IMR-90 (cell line): Measurements from ENCODE around the gene DPP6. TPM values are rescaled to one million over a fixed set of nuclear protein-coding genes. Genes with fewer than 3 reads are reported as not detected.

Experiments
- ATAC-seq: fragments of 200-7000 bp; cut with Tn5 transposase; 2 replicates; pipeline ENCODE4 v1.9.1; 2020; ENCODE audit warnings: low read depth, mild to moderate bottlenecking, moderate library complexity
- BruUV-seq: library from RNA; stranded (reverse); fragments of 400-500 nt; replicated peaks from 2 replicates; lab custom pipeline; 2021; lab: Mats Ljungman, UMichigan
- CTCF ChIA-PET: fragments of 300-600 bp; formaldehyde crosslinking; extraction: SDS; loops from one replicate; lab custom pipeline; 2021; ENCODE audit warnings: antibody characterized with exemption; lab: Yijun Ruan, JAX
- POLR2A ChIA-PET: fragments of 300-600 bp; sonication (Branson Sonifier 250); formaldehyde crosslinking; loops from one replicate; lab custom pipeline; 2022; ENCODE audit warnings: antibody characterized with exemption; ENCODE audit not compliant: unreplicated experiment; lab: Charles Lee
- DNase-seq: peaks from one replicate; pipeline ENCODE4 v3.0.0; 2013
- H2AFZ ChIP-seq: replicated peaks from 2 replicates; pipeline ENCODE3; 2013; ENCODE audit warnings: low read length, mild to moderate bottlenecking; ENCODE audit not compliant: poor library complexity
- H2AK5ac ChIP-seq: 2 replicates; pipeline ENCODE4 v1.6.1; 2013; ENCODE audit warnings: low read depth, low read length, inconsistent platforms
- H2AK9ac ChIP-seq: replicated peaks from 2 replicates; pipeline ENCODE3; 2013; ENCODE audit warnings: mild to moderate bottlenecking, low read depth, low read length, moderate library complexity; ENCODE audit not compliant: poor library complexity
- H2BK120ac ChIP-seq: 2 replicates; pipeline ENCODE4 v1.6.1; 2013; ENCODE audit warnings: low read depth, low read length, inconsistent platforms
- H2BK15ac ChIP-seq: 3 replicates; pipeline ENCODE4 v1.6.1; 2013; ENCODE audit warnings: low read depth, low read length, inconsistent platforms
- H2BK20ac ChIP-seq: 2 replicates; pipeline ENCODE4 v1.6.1; 2013; ENCODE audit warnings: low read depth, mild to moderate bottlenecking, inconsistent platforms, low read length, moderate library complexity
- H2BK5ac ChIP-seq: 2 replicates; pipeline ENCODE4 v1.6.1; 2013; ENCODE audit warnings: mild to moderate bottlenecking, low read depth, low read length, inconsistent platforms; ENCODE audit not compliant: poor library complexity, severe bottlenecking
- H3K14ac ChIP-seq: replicated peaks from 2 replicates; pipeline ENCODE4 v1.6.1; 2013; ENCODE audit warnings: low read depth, low read length, inconsistent platforms
- H3K18ac ChIP-seq: 2 replicates; pipeline ENCODE4 v1.6.1; 2013; ENCODE audit warnings: low read depth, low read length, control low read depth
- H3K23ac ChIP-seq: 2 replicates; pipeline ENCODE4 v1.6.1; 2013; ENCODE audit warnings: low read depth, low read length, inconsistent platforms
- H3K27ac ChIP-seq: 2 replicates; pipeline ENCODE4 v1.5.1; 2013; ENCODE audit warnings: mild to moderate bottlenecking, control low read depth, low read length; ENCODE audit not compliant: insufficient read depth
- H3K27me3 ChIP-seq: 2 replicates; pipeline ENCODE4 v1.6.1; 2013; ENCODE audit warnings: low read length; ENCODE audit not compliant: control insufficient read depth, insufficient read depth
- H3K36me3 ChIP-seq: 2 replicates; pipeline ENCODE4 v1.6.1; 2013; ENCODE audit warnings: low read length, mixed read lengths; ENCODE audit not compliant: control insufficient read depth, insufficient read depth
- H3K4ac ChIP-seq: 2 replicates; pipeline ENCODE4 v1.6.1; 2013; ENCODE audit warnings: low read depth, low read length, inconsistent platforms
- H3K4me1 ChIP-seq: 2 replicates; pipeline ENCODE4 v1.6.1; 2013; ENCODE audit warnings: low read length, mixed read lengths; ENCODE audit not compliant: control insufficient read depth, insufficient read depth
- H3K4me2 ChIP-seq: 2 replicates; pipeline ENCODE4 v1.6.1; 2013; ENCODE audit warnings: low read depth, mild to moderate bottlenecking, control low read depth, low read length, moderate library complexity
- H3K4me3 ChIP-seq: 2 replicates; pipeline ENCODE4 v1.5.1; 2013; ENCODE audit warnings: low read depth, mild to moderate bottlenecking, control low read depth, low read length, moderate library complexity; ENCODE audit not compliant: insufficient read depth
- H3K56ac ChIP-seq: 2 replicates; pipeline ENCODE4 v1.6.1; 2013; ENCODE audit warnings: low read length, inconsistent platforms; ENCODE audit not compliant: insufficient read depth; ENCODE audit errors: extremely low read depth
- H3K79me1 ChIP-seq, 2 experiments: 2 replicates each; pipeline ENCODE4 v1.6.1; 2013; ENCODE audit warnings: low read length in 2 of 2, inconsistent platforms in 1 of 2, low read depth in 1 of 2
- H3K9ac ChIP-seq: 2 replicates; pipeline ENCODE4 v1.6.1; 2013; ENCODE audit warnings: low read depth, low read length, control low read depth
- H3K9me1 ChIP-seq: 2 replicates; pipeline ENCODE4 v1.6.1; 2013; ENCODE audit warnings: low read length, inconsistent platforms; ENCODE audit not compliant: insufficient read depth
- H3K9me3 ChIP-seq: 2 replicates; pipeline ENCODE4 v1.6.1; 2013; ENCODE audit warnings: low read length; ENCODE audit not compliant: control insufficient read depth, insufficient read depth
- H4K20me1 ChIP-seq: 2 replicates; pipeline ENCODE4 v1.6.1; 2013; ENCODE audit warnings: low read length, inconsistent platforms; ENCODE audit not compliant: insufficient read depth
- H4K5ac ChIP-seq: 2 replicates; pipeline ENCODE4 v1.6.1; 2013; ENCODE audit warnings: mild to moderate bottlenecking, low read depth, low read length, control low read depth
- H4K8ac ChIP-seq, 2 experiments: 2 replicates each; pipeline ENCODE4 v1.6.1; 2013; ENCODE audit warnings: low read depth in 2 of 2, low read length in 2 of 2, control low read depth in 1 of 2, inconsistent platforms in 1 of 2
- H4K91ac ChIP-seq: 2 replicates; pipeline ENCODE4 v1.6.1; 2013; ENCODE audit warnings: low read depth, low read length, inconsistent platforms; ENCODE audit not compliant: insufficient read depth
- BHLHE40 ChIP-seq: fragments of 150-350 bp; IDR thresholded peaks from 2 replicates; pipeline ENCODE4 v1.6.1; 2016; ENCODE audit warnings: mild to moderate bottlenecking, low read depth, low read length
- CEBPB ChIP-seq: IDR thresholded peaks from 2 replicates; pipeline ENCODE4 v1.6.1; 2012; ENCODE audit warnings: low read depth, low read length, improper control_type of control experiment
- CHD1 ChIP-seq: IDR thresholded peaks from 2 replicates; pipeline ENCODE4 v1.6.1; 2012; ENCODE audit warnings: low read depth, low read length, improper control_type of control experiment
- CTCF ChIP-seq: conservative IDR thresholded peaks from 2 replicates; pipeline ENCODE4 v1.5.1; 2012; ENCODE audit warnings: mild to moderate bottlenecking, low read depth, low read length, improper control_type of control experiment
- ELK1 ChIP-seq: fragments of 150-350 bp; IDR thresholded peaks from 2 replicates; pipeline ENCODE4 v1.6.1; 2016; ENCODE audit warnings: low read depth, mild to moderate bottlenecking, low read length, moderate library complexity, borderline replicate concordance
- FOS ChIP-seq: fragments of 150-350 bp; IDR thresholded peaks from 2 replicates; pipeline ENCODE4 v1.6.1; 2016; ENCODE audit warnings: low read depth, low read length
- MAFK ChIP-seq: IDR thresholded peaks from 2 replicates; pipeline ENCODE4 v1.6.1; 2012; ENCODE audit warnings: low read depth, low read length, improper control_type of control experiment
- MAZ ChIP-seq: IDR thresholded peaks from 2 replicates; pipeline ENCODE4 v1.6.1; 2012; ENCODE audit warnings: low read depth, mild to moderate bottlenecking, low read length, improper control_type of control experiment, moderate library complexity, borderline replicate concordance
- MXI1 ChIP-seq: IDR thresholded peaks from 2 replicates; pipeline ENCODE4 v1.6.1; 2012; ENCODE audit warnings: low read depth, mild to moderate bottlenecking, low read length, moderate library complexity, borderline replicate concordance
- NFE2L2 ChIP-seq: fragments of 150-350 bp; IDR thresholded peaks from 2 replicates; pipeline ENCODE4 v1.6.1; 2016; ENCODE audit warnings: low read depth, mild to moderate bottlenecking, low read length
- POLR2A ChIP-seq: IDR thresholded peaks from 2 replicates; pipeline ENCODE4 v1.6.1; 2012; ENCODE audit warnings: mild to moderate bottlenecking, low read depth, low read length
- RAD21 ChIP-seq: IDR thresholded peaks from 2 replicates; pipeline ENCODE4 v1.6.1; 2012; ENCODE audit warnings: low read length, improper control_type of control experiment
- RCOR1 ChIP-seq: IDR thresholded peaks from 2 replicates; pipeline ENCODE4 v1.6.1; 2012; ENCODE audit warnings: mild to moderate bottlenecking, low read length, improper control_type of control experiment; ENCODE audit not compliant: insufficient replicate concordance
- RFX5 ChIP-seq: IDR thresholded peaks from 2 replicates; pipeline ENCODE4 v1.8.0; 2012; ENCODE audit warnings: low read depth, mild to moderate bottlenecking, low read length, moderate library complexity
- SMC3 ChIP-seq: fragments of 150-350 bp; IDR thresholded peaks from 2 replicates; pipeline ENCODE4 v1.6.1; 2016; ENCODE audit warnings: low read depth, mild to moderate bottlenecking, antibody characterized with exemption, low read length, moderate library complexity
- WGBS, 2 experiments: methylation state at CpG; one replicate each; pipeline versions ENCODE4 v1.1.5 to v1.1.7; 2013; ENCODE audit warnings: missing lambda C conversion rate in 2 of 2; ENCODE audit not compliant: insufficient read length in 1 of 2; ENCODE audit errors: extremely low coverage in 2 of 2; 5-methylcytosine and 5-hydroxymethylcytosine counted together
- dilution Hi-C: fragments of 300-500 bp; cut with HindIII; formaldehyde crosslinking; loops from one replicate; pipeline ENCODE4 v1.14.3; 2018; ENCODE audit warnings: low sequenced_read_pairs; ENCODE audit not compliant: unreplicated experiment
- in situ Hi-C: fragments of 300-500 bp; cut with MboI; formaldehyde crosslinking; loops from 3 replicates; pipeline ENCODE4 v1.14.3; 2019; ENCODE audit warnings: low sequenced_read_pairs, inconsistent platforms, mixed read lengths
- intact Hi-C: fragments of 100-400 bp; cut with micrococcal nuclease; formaldehyde crosslinking; loops from 2 replicates; pipeline ENCODE4 v1.10.0; 2022
- polyA plus RNA-seq, 3 experiments: library from polyadenylated mRNA; depleted of rRNA; stranded (reverse); fragments of >200 nt; gene quantifications; 2 replicates each; pipeline ENCODE4 v1.2.3, GENCODE V29; 2012; ENCODE audit warnings: low replicate concordance in 1 of 3
- total RNA-seq: library from RNA; depleted of rRNA; stranded (reverse); fragments of >200 nt; gene quantifications from 2 replicates; pipeline ENCODE4 v1.2.3, GENCODE V29; 2012
- TF ChIP-seq, protein P1 (sequence below): fragments of 150-350 bp; IDR thresholded peaks from 2 replicates; pipeline ENCODE4 v1.6.1; 2017; ENCODE audit warnings: mild to moderate bottlenecking, antibody characterized with exemption, low read length, low read depth

Gene DPP6
- total and polyA plus RNA-seq, 2 of the 4 experiments (the other 2 are of a cell fraction), result not detected

GRCh38 chr7:154412105-154412504 is 359.9 kb downstream of the DPP6 start:
- H3K23ac ChIP-seq, result no peak overlapping the region
- in situ Hi-C loops (no loop called here), dilution Hi-C loops (no loop called here), intact Hi-C loops (no loop called here)
- H3K9me1 ChIP-seq, result no peaks in the 10 kb centered on the region
- no peak overlapping the region for H2AK9ac ChIP-seq
- H2AFZ ChIP-seq, result no peak overlapping the region
- H3K4me2 ChIP-seq, result no peak overlapping the region
- no peak overlapping the region for H3K18ac ChIP-seq
- H3K27ac ChIP-seq, result no peak overlapping the region
- no CpG with 5 or more reads among the region's 2 CpGs for WGBS, 2 experiments
- no peak overlapping the region for H3K9ac ChIP-seq
- no peaks in the 10 kb centered on the region for H3K4me1 ChIP-seq
- H3K14ac ChIP-seq, result no peak overlapping the region
- H3K27me3 ChIP-seq, result no peaks in the 10 kb centered on the region
- TF ChIP-seq CEBPB (no peak), FOS (no peak), MAZ (no peak), CTCF (no peak), CHD1 (no peak), MXI1 (no peak), RCOR1 (no peak), POLR2A (no peak), MAFK (no peak), RAD21 (no peak), RFX5 (no peak), NFE2L2 (no peak), SMC3 (no peak), ELK1 (no peak), BHLHE40 (no peak)
- TF ChIP-seq, protein P1, sequence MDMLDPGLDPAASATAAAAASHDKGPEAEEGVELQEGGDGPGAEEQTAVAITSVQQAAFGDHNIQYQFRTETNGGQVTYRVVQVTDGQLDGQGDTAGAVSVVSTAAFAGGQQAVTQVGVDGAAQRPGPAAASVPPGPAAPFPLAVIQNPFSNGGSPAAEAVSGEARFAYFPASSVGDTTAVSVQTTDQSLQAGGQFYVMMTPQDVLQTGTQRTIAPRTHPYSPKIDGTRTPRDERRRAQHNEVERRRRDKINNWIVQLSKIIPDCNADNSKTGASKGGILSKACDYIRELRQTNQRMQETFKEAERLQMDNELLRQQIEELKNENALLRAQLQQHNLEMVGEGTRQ, result no peak
- H2BK5ac ChIP-seq, result no peak overlapping the region
- H3K4me3 ChIP-seq, result no peak overlapping the region
- no peak overlapping the region for H3K56ac ChIP-seq
- peaks cover 24% of the 10 kb centered on the region for H3K9me3 ChIP-seq
- POLR2A ChIA-PET, result no interaction called here
- H4K91ac ChIP-seq, result no peak overlapping the region
- H2BK120ac ChIP-seq, result no peak overlapping the region
- BruUV-seq, result no TSS peak
- H4K20me1 ChIP-seq, result no peaks in the 10 kb centered on the region
- H3K79me1 ChIP-seq, result no peaks in the 10 kb centered on the region
- CTCF ChIA-PET, result no interaction called here
- H3K4ac ChIP-seq, result no peak overlapping the region
- H2BK15ac ChIP-seq, result no peak overlapping the region
- H2AK5ac ChIP-seq, result no peak overlapping the region
- H4K5ac ChIP-seq, result no peak overlapping the region
- H3K36me3 ChIP-seq, result no peaks in the 10 kb centered on the region
- no peak for ATAC-seq
- H4K8ac ChIP-seq, result no peak overlapping the region
- H2BK20ac ChIP-seq, result no peak overlapping the region
- no peak for DNase-seq
